Hematopoietic multipotent progenitor cell treated with erythropoietin and hydrocortisone succinate and interleukin-3 and kit ligand, for 4 days (in vitro differentiated cells): Measurements from ENCODE around the gene LIPC.
A peak's percentile ranks its signal among the peaks of the same experiment; 100 is the strongest.

Experiments used
- DNase-seq: peaks from one replicate; pipeline ENCODE4 v3.0.0-alpha.2; 2015

LIPC gene

GRCh38 chr15:58431221-58432149 is at the start of gene LIPC:
Gene LIPC, plus strand, starts transcription at chr15:58431991. Its CDS starts 42 bp downstream, at chr15:58432033.
- DNase-seq = no peak

GRCh38 chr15:58383876-58384275 is 47.9 kb upstream of the LIPC start:
- DNase-seq = no peak

GRCh38 chr15:58384667-58385066 is 47.1 kb upstream of the LIPC start:
- no peak for DNase-seq

GRCh38 chr15:58386081-58386480 is 45.7 kb upstream of the LIPC start:
- no peak for DNase-seq

- no peak for DNase-seq
Measured at GRCh38 chr15:58386641-58387040, 45.1 kb upstream of the LIPC start.

GRCh38 chr15:58387130-58387529 is 44.7 kb upstream of the LIPC start:
- DNase-seq = no peak

- DNase-seq = no peak
Measured at GRCh38 chr15:58388211-58388610, 43.6 kb upstream of the LIPC start.

GRCh38 chr15:58390118-58390517 is 41.7 kb upstream of the LIPC start:
- DNase-seq = no peak

- DNase-seq = no peak
Measured at GRCh38 chr15:58390655-58391054, 41.1 kb upstream of the LIPC start.

- DNase-seq = no peak
Measured at GRCh38 chr15:58391088-58391487, 40.7 kb upstream of the LIPC start.

- no peak for DNase-seq
Measured at GRCh38 chr15:58392141-58392540, 39.6 kb upstream of the LIPC start.

- no peak for DNase-seq
Measured at GRCh38 chr15:58392611-58393161, 39.1 kb upstream of the LIPC start.

- no peak for DNase-seq
Measured at GRCh38 chr15:58393241-58393662, 38.5 kb upstream of the LIPC start.

GRCh38 chr15:58396181-58396580 is 35.6 kb upstream of the LIPC start:
- no peak for DNase-seq

GRCh38 chr15:58398071-58398470 is 33.7 kb upstream of the LIPC start:
- no peak for DNase-seq

GRCh38 chr15:58398643-58399042 is 33.1 kb upstream of the LIPC start:
- DNase-seq = no peak

- peak; percentile 59 for DNase-seq
Measured at GRCh38 chr15:58399739-58400138, 32.1 kb upstream of the LIPC start.

GRCh38 chr15:58401276-58401675 is 30.5 kb upstream of the LIPC start:
- no peak for DNase-seq

GRCh38 chr15:58401991-58402649 is 29.7 kb upstream of the LIPC start:
- DNase-seq = no peak

GRCh38 chr15:58403581-58403980 is 28.2 kb upstream of the LIPC start:
- no peak for DNase-seq

- DNase-seq = no peak
Measured at GRCh38 chr15:58404020-58404419, 27.8 kb upstream of the LIPC start.

GRCh38 chr15:58404722-58405121 is 27.1 kb upstream of the LIPC start:
- DNase-seq = no peak

- DNase-seq = no peak
Measured at GRCh38 chr15:58405865-58406264, 25.9 kb upstream of the LIPC start.

- no peak for DNase-seq
Measured at GRCh38 chr15:58406811-58407210, 25.0 kb upstream of the LIPC start.
